DND-41 (cell line): ENCODE data around the gene SPPL3.

ENCODE experiments used
- ATAC-seq: fragments of 200-7000 bp; cut with Tn5 transposase; 3 replicates; pipeline ENCODE4 v1.9.1; 2021; ENCODE audit warnings: low read depth; ENCODE audit not compliant: insufficient read depth
- DNase-seq: peaks from one replicate; pipeline ENCODE4 v3.0.0-alpha.2; 2020
- H2AFZ ChIP-seq: 2 replicates; pipeline ENCODE4 v1.6.0; 2012; ENCODE audit warnings: low read depth, low read length
- H3K27ac ChIP-seq: 2 replicates; pipeline ENCODE4 v1.5.1; 2012; ENCODE audit warnings: low read length, inconsistent platforms
- H3K27me3 ChIP-seq: fragments of 200-600 bp; sonication (generic); 2 replicates; pipeline ENCODE4 v1.6.0; 2012; ENCODE audit warnings: low read length, mild to moderate bottlenecking, inconsistent platforms; ENCODE audit not compliant: insufficient read depth, poor library complexity
- H3K36me3 ChIP-seq: 2 replicates; pipeline ENCODE4 v1.5.1; 2012; ENCODE audit warnings: low read length, inconsistent platforms; ENCODE audit not compliant: insufficient read depth
- H3K4me1 ChIP-seq: 2 replicates; pipeline ENCODE4 v1.5.1; 2012; ENCODE audit warnings: mild to moderate bottlenecking, low read length; ENCODE audit not compliant: insufficient read depth
- H3K4me2 ChIP-seq: 2 replicates; pipeline ENCODE4 v1.6.0; 2012; ENCODE audit warnings: mild to moderate bottlenecking, moderate library complexity, low read length, inconsistent platforms; ENCODE audit not compliant: insufficient read depth
- H3K4me3 ChIP-seq, 2 experiments: fragments of 200-600 bp in 1 of 2; shearing (Covaris generic) in 1 of 2; 2 replicates each; pipeline ENCODE4 v1.5.1; 2012 to 2016; ENCODE audit warnings: inconsistent platforms in 2 of 2, low read length in 2 of 2, mild to moderate bottlenecking in 2 of 2, low read depth in 1 of 2, moderate library complexity in 1 of 2
- H3K79me2 ChIP-seq: 2 replicates; pipeline ENCODE4 v1.6.0; 2012; ENCODE audit warnings: low read length, inconsistent platforms; ENCODE audit not compliant: insufficient read depth
- H3K9ac ChIP-seq: 2 replicates; pipeline ENCODE4 v1.6.0; 2012; ENCODE audit warnings: low read depth, mild to moderate bottlenecking, inconsistent platforms, low read length, moderate library complexity
- H3K9me3 ChIP-seq: 2 replicates; pipeline ENCODE4 v1.5.1; 2012; ENCODE audit warnings: low read length, moderate library complexity, mild to moderate bottlenecking, inconsistent platforms; ENCODE audit not compliant: insufficient read depth, severe bottlenecking
- H4K20me1 ChIP-seq: 2 replicates; pipeline ENCODE4 v1.6.0; 2012; ENCODE audit warnings: low read length; ENCODE audit not compliant: insufficient read depth
- CTCF ChIP-seq: IDR thresholded peaks from 2 replicates; pipeline ENCODE4 v1.5.1; 2012; ENCODE audit warnings: borderline replicate concordance, low read length, moderate library complexity, mild to moderate bottlenecking; ENCODE audit not compliant: poor library complexity, severe bottlenecking; ENCODE audit errors: extremely low read depth
- EZH2 ChIP-seq: IDR thresholded peaks from 3 replicates; pipeline ENCODE4 v1.6.1; 2012; ENCODE audit warnings: borderline replicate concordance, low read depth, mild to moderate bottlenecking, moderate library complexity, low read length, inconsistent platforms; ENCODE audit not compliant: severe bottlenecking

Gene SPPL3

GRCh38 chr12:120790114-120790513 lies 114.0 kb downstream of the SPPL3 start:
- Histone ChIP-seq H3K27me3 (no peaks in the 10 kb centered on the region), H3K36me3 (peaks cover 14% of the 10 kb centered on the region; the same call in 1 of the 2 replicates), H3K27ac (no peak overlapping the region), H4K20me1 (peaks cover 2% of the 10 kb centered on the region; the same call in 1 of the 2 replicates), H2AFZ (no peak overlapping the region), H3K9ac (no peak overlapping the region), H3K4me3 (no peak overlapping the region), H3K4me1 (no peaks in the 10 kb centered on the region), H3K79me2 (peaks cover 8% of the 10 kb centered on the region), H3K9me3 (no peaks in the 10 kb centered on the region), H3K4me2 (no peak overlapping the region)
- no peak for ATAC-seq
- TF ChIP-seq CTCF (no peak), EZH2 (no peak)
- DNase-seq, result no peak

- ATAC-seq (no peak), DNase-seq (no peak)
- no peak overlapping the region for H3K27ac ChIP-seq
- peaks cover 27% of the 10 kb centered on the region for H3K36me3 ChIP-seq
- H3K9ac ChIP-seq, result no peak overlapping the region
- no peak overlapping the region for H3K4me2 ChIP-seq
- H3K9me3 ChIP-seq, result no peaks in the 10 kb centered on the region
- H3K79me2 ChIP-seq, result peaks cover under 1% of the 10 kb centered on the region; the same call in 1 of the 2 replicates
- H3K27me3 ChIP-seq, result no peaks in the 10 kb centered on the region
- no peaks in the 10 kb centered on the region for H3K4me1 ChIP-seq
- no peak overlapping the region for H3K4me3 ChIP-seq
- H2AFZ ChIP-seq, result no peak overlapping the region
- TF ChIP-seq EZH2, result no peak
- TF ChIP-seq CTCF, result no peak
- H4K20me1 ChIP-seq, result peaks cover 5% of the 10 kb centered on the region; the same call in 1 of the 2 replicates
Measured at GRCh38 chr12:120787889-120788288, 116.3 kb downstream of the SPPL3 start.

GRCh38 chr12:120784804-120785203 lies 119.4 kb downstream of the SPPL3 start:
- H3K79me2 ChIP-seq, result no peaks in the 10 kb centered on the region; the same call in 1 of the 2 replicates
- no peaks in the 10 kb centered on the region for H3K27me3 ChIP-seq
- TF ChIP-seq CTCF (no peak), EZH2 (no peak)
- no peaks in the 10 kb centered on the region for H3K9me3 ChIP-seq
- no peak overlapping the region for H3K4me2 ChIP-seq
- no peak overlapping the region for H2AFZ ChIP-seq
- peaks cover 44% of the 10 kb centered on the region for H3K36me3 ChIP-seq
- no peak overlapping the region for H3K27ac ChIP-seq
- no peak overlapping the region for H3K4me3 ChIP-seq
- DNase-seq, result no peak
- H3K4me1 ChIP-seq, result no peaks in the 10 kb centered on the region
- H4K20me1 ChIP-seq, result peaks cover 3% of the 10 kb centered on the region; the same call in 1 of the 2 replicates
- ATAC-seq, result no peak
- no peak overlapping the region for H3K9ac ChIP-seq
